Pons (tissue), 1 donor: ENCODE measurements around the gene ATP1A1.

ENCODE experiments used
- DNase-seq: peaks from one replicate; pipeline ENCODE4 v3.0.0-alpha.2; 2016; ENCODE audit warnings: low spot score

ATP1A1 gene

GRCh38 chr1:116415200-116415698 is 42.2 kb downstream of the ATP1A1 start:
- DNase-seq, result no peak

GRCh38 chr1:116415699-116416533 is 42.9 kb downstream of the ATP1A1 start:
- DNase-seq, result peak; percentile 75

GRCh38 chr1:116416854-116417513 is 43.9 kb downstream of the ATP1A1 start:
- DNase-seq, result no peak

GRCh38 chr1:116417678-116418077 is 44.6 kb downstream of the ATP1A1 start:
- peak; percentile 22 for DNase-seq

GRCh38 chr1:116418091-116418830 is 45.2 kb downstream of the ATP1A1 start:
- DNase-seq, result peak; percentile 57

- no peak for DNase-seq
These were observed 47.6 kb downstream of the ATP1A1 start for GRCh38 chr1:116420417-116421200.

- DNase-seq, result no peak
These were observed 51.4 kb downstream of the ATP1A1 start for GRCh38 chr1:116424438-116424837.

GRCh38 chr1:116424863-116425262 is 51.8 kb downstream of the ATP1A1 start:
- DNase-seq, result no peak

- no peak for DNase-seq
These were observed 52.9 kb downstream of the ATP1A1 start for GRCh38 chr1:116425987-116426386.

- DNase-seq, result peak; percentile 41
These were observed 53.4 kb downstream of the ATP1A1 start for GRCh38 chr1:116426401-116426800.

- DNase-seq, result no peak
These were observed 55.5 kb downstream of the ATP1A1 start for GRCh38 chr1:116428576-116428975.

- DNase-seq, result no peak
These were observed 56.9 kb downstream of the ATP1A1 start for GRCh38 chr1:116429821-116430374.

- DNase-seq, result no peak
These were observed 58.9 kb downstream of the ATP1A1 start for GRCh38 chr1:116431870-116432500.

- DNase-seq, result no peak
These were observed 59.7 kb downstream of the ATP1A1 start for GRCh38 chr1:116432655-116433265.

GRCh38 chr1:116433275-116434257 is 60.5 kb downstream of the ATP1A1 start:
- DNase-seq, result peak; percentile 98

GRCh38 chr1:116434849-116435248 is 61.8 kb downstream of the ATP1A1 start:
- DNase-seq, result no peak

- no peak for DNase-seq
These were observed 63.0 kb downstream of the ATP1A1 start for GRCh38 chr1:116435806-116436610.

GRCh38 chr1:116436611-116436970 is 63.5 kb downstream of the ATP1A1 start:
- DNase-seq, result no peak
